Posterior vena cava (tissue), 2 donors: ENCODE measurements around the gene NCF2. TPM values are rescaled to one million over a fixed set of nuclear protein-coding genes. Genes with fewer than 3 reads are reported as not detected.

Experiments
- DNase-seq: peaks from one replicate; pipeline ENCODE4 v3.0.0-alpha.2; 2020; ENCODE audit warnings: low spot score
- intact Hi-C, 2 donors: fragments of 100-400 bp; cut with DNase I; formaldehyde crosslinking; loops; one replicate each; pipeline versions ENCODE4 v1.14.1 to v1.14.2; 2022 to 2023
- total RNA-seq, 2 donors: library from RNA; stranded (reverse); fragmentation: NEBNext Ultra II Directional; extraction: Animal tissue kit (Norgen Biotek cat#: 25700); gene quantifications; one replicate each; pipeline ENCODE4 v1.2.1, GENCODE V29; 2021
- donor health status: DM: yes; HTN: yes; CAD: no.
- donor health status: DM: yes; HTN: yes; CAD: no.

NCF2 gene
- total RNA-seq, 2 donors from 2014 or later: 12.8 to 26.2 TPM

GRCh38 chr1:183566026-183566425 lies 24.2 kb downstream of the NCF2 start:
- intact Hi-C loops: no loop called here
- no peak for DNase-seq

- no peak for DNase-seq
These were observed 25.0 kb downstream of the NCF2 start for GRCh38 chr1:183565261-183565660.

GRCh38 chr1:183562701-183563100 lies 27.6 kb downstream of the NCF2 start:
- DNase-seq: no peak
- intact Hi-C loops: no loop called here

More at GRCh38 chr1:183565261-183565660, 25.0 kb downstream of the NCF2 start:
- intact Hi-C loops: no loop called here

- intact Hi-C loops: no loop called here
- no peak for DNase-seq
These were observed 31.2 kb downstream of the NCF2 start for GRCh38 chr1:183559061-183559460.

- intact Hi-C loops: no loop called here
- no peak for DNase-seq
These were observed 35.7 kb downstream of the NCF2 start for GRCh38 chr1:183554577-183554976.

GRCh38 chr1:183553764-183554163 lies 36.5 kb downstream of the NCF2 start:
- intact Hi-C loops: no loop called here
- no peak for DNase-seq

- DNase-seq: no peak
- intact Hi-C loops: no loop called here
These were observed 36.9 kb downstream of the NCF2 start for GRCh38 chr1:183553331-183553730.

- intact Hi-C loops: no loop called here
- DNase-seq: no peak
These were observed 37.4 kb downstream of the NCF2 start for GRCh38 chr1:183552891-183553290.

GRCh38 chr1:183552441-183552840 lies 37.8 kb downstream of the NCF2 start:
- intact Hi-C loops: no loop called here
- no peak for DNase-seq

GRCh38 chr1:183551924-183552323 lies 38.3 kb downstream of the NCF2 start:
- intact Hi-C loops: no loop called here
- no peak for DNase-seq

- intact Hi-C loops: no loop called here
- no peak for DNase-seq
These were observed 39.3 kb downstream of the NCF2 start for GRCh38 chr1:183550915-183551314.

- no peak for DNase-seq
- intact Hi-C loops: no loop called here
These were observed 42.1 kb downstream of the NCF2 start for GRCh38 chr1:183548116-183548515.

- no peak for DNase-seq
- intact Hi-C loops: no loop called here
These were observed 43.8 kb downstream of the NCF2 start for GRCh38 chr1:183546427-183546826.

- no peak for DNase-seq
- intact Hi-C loops: no loop called here
These were observed 45.5 kb downstream of the NCF2 start for GRCh38 chr1:183544598-183545297.

- DNase-seq: no peak
- intact Hi-C loops: no loop called here
These were observed 46.5 kb downstream of the NCF2 start for GRCh38 chr1:183543619-183544204.

- DNase-seq: no peak
- intact Hi-C loops: loop anchor here in 1 of 2 donors (10.0 kb wide), 1 partner anchor 63 kb away; the partner anchor contains the start of gene SMG7
These were observed 52.9 kb downstream of the NCF2 start for GRCh38 chr1:183537405-183537804.

- intact Hi-C loops: loop anchor here in 1 of 2 donors (10.0 kb wide), 1 partner anchor 59 kb away; the partner anchor contains the start of gene SMG7
- no peak for DNase-seq
These were observed 56.6 kb downstream of the NCF2 start for GRCh38 chr1:183533617-183534174.

- intact Hi-C loops: no loop called here
- no peak for DNase-seq
These were observed 61.7 kb downstream of the NCF2 start for GRCh38 chr1:183528577-183528976.

- intact Hi-C loops: no loop called here
- DNase-seq: no peak
These were observed 68.2 kb downstream of the NCF2 start for GRCh38 chr1:183522104-183522503.

GRCh38 chr1:183520379-183520778 lies 69.9 kb downstream of the NCF2 start:
- no peak for DNase-seq
- intact Hi-C loops: no loop called here

GRCh38 chr1:183517401-183517800 lies 72.9 kb downstream of the NCF2 start:
- no peak for DNase-seq
- intact Hi-C loops: no loop called here
